GM12874 (cell line): ENCODE data around the gene VAMP3.

ENCODE experiments used
- CTCF ChIP-seq: IDR thresholded peaks from 2 replicates; pipeline ENCODE4 v1.5.1; 2011; ENCODE audit warnings: low read depth, mild to moderate bottlenecking, control low read depth, low read length, moderate library complexity; ENCODE audit not compliant: insufficient read depth

Gene VAMP3

GRCh38 chr1:7733276-7733675 is 37.8 kb upstream of the VAMP3 start:
- no peak for TF ChIP-seq CTCF

GRCh38 chr1:7738044-7738443 is 33.1 kb upstream of the VAMP3 start:
- TF ChIP-seq CTCF: no peak

- no peak for TF ChIP-seq CTCF
Measured at GRCh38 chr1:7743346-7743745, 27.8 kb upstream of the VAMP3 start.

- no peak for TF ChIP-seq CTCF
Measured at GRCh38 chr1:7744882-7745281, 26.2 kb upstream of the VAMP3 start.

GRCh38 chr1:7745783-7746182 is 25.3 kb upstream of the VAMP3 start:
- no peak for TF ChIP-seq CTCF

GRCh38 chr1:7747605-7748004 is 23.5 kb upstream of the VAMP3 start:
- no peak for TF ChIP-seq CTCF

- no peak for TF ChIP-seq CTCF
Measured at GRCh38 chr1:7749126-7749525, 22.0 kb upstream of the VAMP3 start.

- no peak for TF ChIP-seq CTCF
Measured at GRCh38 chr1:7751174-7751573, 19.9 kb upstream of the VAMP3 start.
